ENCODE results near the gene LASP1.

- TF ChIP-seq, protein P1, sequence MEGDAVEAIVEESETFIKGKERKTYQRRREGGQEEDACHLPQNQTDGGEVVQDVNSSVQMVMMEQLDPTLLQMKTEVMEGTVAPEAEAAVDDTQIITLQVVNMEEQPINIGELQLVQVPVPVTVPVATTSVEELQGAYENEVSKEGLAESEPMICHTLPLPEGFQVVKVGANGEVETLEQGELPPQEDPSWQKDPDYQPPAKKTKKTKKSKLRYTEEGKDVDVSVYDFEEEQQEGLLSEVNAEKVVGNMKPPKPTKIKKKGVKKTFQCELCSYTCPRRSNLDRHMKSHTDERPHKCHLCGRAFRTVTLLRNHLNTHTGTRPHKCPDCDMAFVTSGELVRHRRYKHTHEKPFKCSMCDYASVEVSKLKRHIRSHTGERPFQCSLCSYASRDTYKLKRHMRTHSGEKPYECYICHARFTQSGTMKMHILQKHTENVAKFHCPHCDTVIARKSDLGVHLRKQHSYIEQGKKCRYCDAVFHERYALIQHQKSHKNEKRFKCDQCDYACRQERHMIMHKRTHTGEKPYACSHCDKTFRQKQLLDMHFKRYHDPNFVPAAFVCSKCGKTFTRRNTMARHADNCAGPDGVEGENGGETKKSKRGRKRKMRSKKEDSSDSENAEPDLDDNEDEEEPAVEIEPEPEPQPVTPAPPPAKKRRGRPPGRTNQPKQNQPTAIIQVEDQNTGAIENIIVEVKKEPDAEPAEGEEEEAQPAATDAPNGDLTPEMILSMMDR (IDR thresholded peaks at IDR 0.05 in 4 of 5, conservative IDR thresholded peaks at IDR 0.05 in 1 of 5), result no peak
- no peak for TF ChIP-seq POLR2A (IDR thresholded peaks at IDR 0.05)
Measured at GRCh38 chr17:38861399-38861843, 8.4 kb upstream of the LASP1 start.
